GM21786 (cell line): ENCODE results near the gene TAF11L8.
"Not testable (repeated sequence)": the region's sequence is repeated elsewhere in the genome, so short reads cannot be mapped to it uniquely, and the experiment has no call there.

Source experiments
- ATAC-seq: cut with Tn5 transposase; IDR thresholded peaks from one replicate; pipeline ENCODE4 v1.9.1; 2021; ENCODE audit not compliant: unreplicated experiment

TAF11L8 gene

DNA sequence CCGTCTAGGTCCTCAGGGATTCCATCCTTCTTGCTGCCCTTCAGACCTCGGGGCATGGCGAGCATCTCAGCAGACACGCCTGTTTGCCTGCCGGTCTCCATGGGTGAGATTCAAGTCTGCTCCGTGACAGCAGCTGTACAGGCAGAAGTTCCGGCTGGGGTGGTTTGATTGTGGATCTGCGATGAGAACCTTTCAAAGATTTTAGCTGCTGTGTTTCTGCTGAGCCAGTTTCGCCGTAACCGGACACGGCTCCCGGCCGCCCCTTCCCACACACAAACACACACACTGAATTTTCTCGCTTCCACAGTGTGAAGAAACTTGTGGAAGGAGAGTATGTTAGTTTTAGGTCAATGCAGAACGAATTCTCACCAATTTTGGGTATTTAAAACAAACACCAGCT, at the start of gene TAF11L8:
TSS of gene TAF11L8 (minus strand) at position 101 of the 400 bp plus-strand sequence.
- ATAC-seq = not testable (repeated sequence)

DNA sequence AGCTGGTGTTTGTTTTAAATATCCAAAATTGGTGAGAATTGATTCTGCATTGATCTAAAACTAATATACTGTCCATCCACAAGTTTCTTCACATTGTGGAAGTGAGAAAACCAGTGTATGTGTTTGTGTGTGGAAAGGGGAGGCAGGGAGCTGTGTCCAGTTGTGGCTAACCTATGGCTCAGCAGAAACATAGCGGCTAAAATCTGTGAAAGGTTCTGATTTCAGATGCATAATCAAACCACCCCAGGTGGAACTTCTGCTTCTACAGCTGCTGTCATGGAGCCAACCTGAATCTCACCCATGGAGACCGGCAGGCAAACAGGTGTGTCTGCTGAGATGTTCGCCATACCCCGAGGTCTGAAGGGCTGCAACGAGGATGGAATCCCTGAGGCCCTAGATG, 43.4 kb upstream of the TAF11L8 start, which contains the start of gene TAF11L14:
TSS of gene TAF11L14 (plus strand) at position 301 of the 400 bp plus-strand sequence.
- no peak for ATAC-seq

DNA sequence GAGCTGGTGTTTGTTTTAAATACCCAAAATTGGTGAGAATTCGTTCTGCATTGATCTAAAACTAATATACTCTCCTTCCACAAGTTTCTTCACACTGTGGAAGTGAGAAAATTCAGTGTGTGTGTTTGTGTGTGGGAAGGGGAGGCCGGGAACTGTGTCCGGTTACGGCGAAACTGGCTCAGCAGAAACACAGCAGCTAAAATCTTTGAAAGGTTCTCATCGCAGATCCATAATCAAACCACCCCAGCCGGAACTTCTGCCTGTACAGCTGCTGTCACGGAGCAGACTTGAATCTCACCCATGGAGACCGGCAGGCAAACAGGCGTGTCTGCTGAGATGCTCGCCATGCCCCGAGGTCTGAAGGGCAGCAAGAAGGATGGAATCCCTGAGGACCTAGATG, 41.0 kb upstream of the TAF11L8 start, which contains the start of gene TAF11L13:
TSS of gene TAF11L13 (plus strand) at position 301 of the 400 bp plus-strand sequence.
- ATAC-seq = not testable (repeated sequence)

DNA sequence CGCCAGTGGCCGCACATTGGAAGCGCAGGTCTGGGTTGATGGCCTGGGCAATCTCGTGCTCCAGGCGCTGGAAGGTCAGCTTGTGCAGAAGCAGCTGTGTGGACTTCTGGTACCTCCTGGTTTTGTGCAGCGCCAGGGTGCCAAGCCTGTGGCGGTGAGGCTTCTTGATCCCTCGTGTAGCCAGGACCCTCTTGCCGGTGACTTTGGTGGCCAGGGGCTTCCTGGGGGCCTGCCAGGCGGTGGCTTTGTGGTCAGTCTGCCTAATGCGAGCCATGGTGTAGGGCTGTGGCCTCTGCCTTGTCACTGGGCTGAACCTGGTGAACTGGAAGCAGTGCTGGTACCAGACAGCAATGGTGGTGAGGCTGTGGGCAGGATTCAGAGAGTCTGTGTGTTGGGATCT, 34.9 kb upstream of the TAF11L8 start:
- ATAC-seq = no peak

DNA sequence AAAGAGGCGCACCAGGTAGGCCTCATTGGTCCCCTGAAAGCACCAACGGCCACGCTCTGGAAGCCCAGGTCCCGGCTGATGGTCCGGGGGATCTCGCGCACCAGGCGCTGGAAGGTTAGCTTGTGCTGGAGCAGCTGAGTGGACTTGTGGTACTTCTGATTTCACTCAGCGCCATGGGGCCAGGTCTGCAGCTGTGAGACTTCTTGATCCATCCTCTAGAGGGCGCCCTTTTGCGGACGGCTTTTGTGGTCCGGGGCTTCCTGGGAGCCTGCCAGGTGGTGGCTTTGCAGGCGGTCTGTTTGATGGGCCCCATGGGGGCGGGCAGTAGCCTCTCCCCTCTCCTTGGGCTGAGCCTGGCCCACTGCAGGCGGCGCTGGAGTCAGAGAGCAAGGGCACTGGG, 29.9 kb upstream of the TAF11L8 start:
- ATAC-seq = no peak

DNA sequence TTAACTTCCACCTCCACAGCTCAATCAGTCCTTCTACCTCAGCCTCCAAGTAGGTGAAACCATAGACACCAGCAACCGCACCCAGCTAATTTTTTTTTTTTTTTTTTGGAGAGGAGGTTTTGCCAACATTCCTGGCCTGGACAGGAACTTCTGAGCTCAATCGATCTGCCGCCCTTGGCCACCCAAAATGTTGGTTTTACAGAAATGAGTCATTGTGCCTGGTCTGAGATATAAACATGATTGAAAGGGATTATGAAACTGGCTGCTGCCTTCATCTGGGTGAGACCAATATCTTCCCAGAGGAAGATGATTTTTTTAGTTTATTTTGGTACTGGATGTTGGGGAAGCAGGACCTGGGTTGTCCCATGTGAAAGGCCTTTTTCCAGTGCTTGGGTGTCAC, 28.6 kb upstream of the TAF11L8 start:
- ATAC-seq = no peak

DNA sequence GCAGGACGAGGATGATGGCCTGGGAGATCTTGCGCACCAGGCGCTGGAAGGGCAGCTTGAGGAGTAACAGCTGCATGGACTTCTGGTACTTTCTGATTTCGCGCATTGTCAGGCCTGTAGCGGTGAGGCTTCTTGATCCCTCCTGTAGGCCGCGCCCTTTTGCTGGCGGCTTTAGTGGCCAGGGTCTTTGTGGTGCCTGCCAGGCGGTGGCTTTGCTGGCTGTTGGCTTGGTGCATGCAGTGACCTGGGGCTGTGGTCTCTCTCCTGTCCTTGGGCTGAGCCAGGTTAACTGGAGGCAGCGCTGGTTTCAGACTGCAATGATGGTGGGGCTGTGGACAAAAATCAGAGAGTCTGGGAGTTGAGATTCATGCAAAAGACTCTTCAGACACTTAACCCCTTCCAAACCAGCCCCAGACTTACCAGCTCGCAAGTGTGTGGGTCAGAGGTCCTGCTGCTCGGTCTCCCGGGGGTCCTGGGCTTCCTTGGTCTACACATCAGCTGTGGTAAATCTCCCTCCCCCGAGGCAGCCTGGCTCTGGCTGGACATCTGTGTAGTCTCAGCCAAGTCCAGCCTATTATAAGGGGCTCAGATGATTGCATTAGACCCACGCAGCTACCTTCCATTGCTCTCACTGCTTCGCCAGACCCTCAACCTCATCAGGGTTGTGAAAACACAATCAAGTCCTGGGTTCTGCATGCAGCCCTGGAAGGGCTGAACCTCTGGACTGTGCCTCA, 24.3 kb upstream of the TAF11L8 start:
- ATAC-seq = no peak

DNA sequence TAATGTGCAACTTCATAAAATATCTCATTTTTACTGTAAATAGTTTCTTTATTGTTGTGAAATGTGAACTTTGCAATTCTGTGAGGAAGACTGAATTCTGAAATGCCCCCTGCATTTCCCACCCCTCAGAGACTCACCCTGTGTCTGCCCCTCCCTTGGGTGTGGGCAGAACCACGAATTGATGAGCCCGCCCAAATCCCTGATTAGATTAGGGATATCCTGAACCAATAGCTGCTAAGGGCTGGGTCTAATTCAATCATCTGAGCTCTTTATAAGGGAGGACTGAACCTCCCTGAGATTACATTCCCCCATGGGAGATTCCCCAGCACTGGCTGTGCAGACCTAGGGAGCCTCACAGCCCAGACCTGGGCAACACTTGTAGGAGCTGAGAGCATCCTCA, 19.3 kb upstream of the TAF11L8 start, which contains the start of gene TAF11L12:
TSS of gene TAF11L12 (plus strand) at position 301 of the 400 bp plus-strand sequence.
- not testable (repeated sequence) for ATAC-seq

DNA sequence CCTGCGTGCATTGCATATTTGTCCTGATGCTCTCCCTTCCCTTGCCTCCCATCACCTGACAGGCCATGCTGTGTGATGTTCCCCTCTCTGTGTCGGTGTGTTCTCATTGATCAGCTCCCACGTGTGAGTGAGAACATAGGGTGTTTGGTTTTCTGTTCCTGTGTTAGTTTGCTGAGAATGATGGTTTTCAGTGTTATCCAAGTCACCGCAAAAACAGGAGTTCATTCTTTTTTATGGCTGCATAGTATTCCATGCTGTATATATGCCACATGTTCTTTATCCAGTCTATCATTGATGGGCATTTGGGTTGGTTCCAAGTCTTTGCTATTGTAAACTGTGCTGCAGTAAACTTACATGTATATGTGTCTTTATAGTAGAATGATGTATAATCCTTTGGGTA, 16.7 kb upstream of the TAF11L8 start:
- ATAC-seq = not testable (repeated sequence)

DNA sequence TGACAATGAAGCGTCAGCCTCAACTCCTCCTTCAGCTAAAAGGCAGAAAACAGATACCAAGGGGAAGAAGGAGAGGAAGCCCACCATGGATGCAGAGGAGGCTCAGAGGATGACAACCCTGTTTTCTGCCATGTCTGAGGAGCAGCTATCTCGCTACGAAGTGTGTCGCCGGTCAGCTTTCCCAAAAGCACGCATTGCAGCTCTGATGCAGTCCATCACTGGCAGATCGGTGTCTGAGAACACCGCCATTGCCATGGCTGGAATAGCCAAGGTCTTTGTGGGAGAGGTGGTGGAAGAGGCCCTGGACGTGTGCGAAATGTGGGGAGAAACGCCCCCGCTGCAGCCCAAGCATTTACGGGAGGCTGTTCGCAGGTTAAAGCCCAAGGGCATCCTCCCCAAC, 14.2 kb upstream of the TAF11L8 start:
- ATAC-seq = no peak

DNA sequence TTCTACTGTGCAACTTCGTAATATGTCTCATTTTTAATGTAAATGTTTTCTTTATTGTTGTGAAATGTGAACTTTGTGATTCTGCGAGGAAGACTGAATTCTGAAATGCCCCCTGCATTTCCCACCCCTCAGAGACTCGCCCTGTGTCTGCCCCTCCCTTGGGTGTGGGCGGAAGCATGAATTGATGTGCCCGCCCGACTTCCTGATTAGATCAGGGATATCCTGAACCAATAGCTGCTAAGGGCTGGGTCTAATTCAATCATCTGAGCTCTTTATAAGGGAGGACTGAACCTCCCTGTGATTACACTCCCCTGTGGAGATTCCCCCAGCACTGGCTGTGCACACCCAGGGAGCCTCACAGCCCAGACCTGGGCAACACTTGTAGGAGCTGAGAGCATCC, 13.1 kb upstream of the TAF11L8 start, which contains the start of gene TAF11L11:
TSS of gene TAF11L11 (plus strand) at position 304 of the 400 bp plus-strand sequence.
- ATAC-seq = not testable (repeated sequence)

DNA sequence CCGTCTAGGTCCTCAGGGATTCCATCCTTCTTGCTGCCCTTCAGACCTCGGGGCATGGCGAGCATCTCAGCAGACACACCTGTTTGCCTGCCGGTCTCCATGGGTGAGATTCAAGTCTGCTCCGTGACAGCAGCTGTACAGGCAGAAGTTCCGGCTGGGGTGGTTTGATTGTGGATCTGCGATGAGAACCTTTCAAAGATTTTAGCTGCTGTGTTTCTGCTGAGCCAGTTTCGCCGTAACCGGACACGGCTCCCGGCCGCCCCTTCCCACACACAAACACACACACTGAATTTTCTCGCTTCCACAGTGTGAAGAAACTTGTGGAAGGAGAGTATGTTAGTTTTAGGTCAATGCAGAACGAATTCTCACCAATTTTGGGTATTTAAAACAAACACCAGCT, 7.0 kb upstream of the TAF11L8 start, which contains the start of gene TAF11L10:
TSS of gene TAF11L10 (minus strand) at position 101 of the 400 bp plus-strand sequence.
- ATAC-seq = not testable (repeated sequence)

DNA sequence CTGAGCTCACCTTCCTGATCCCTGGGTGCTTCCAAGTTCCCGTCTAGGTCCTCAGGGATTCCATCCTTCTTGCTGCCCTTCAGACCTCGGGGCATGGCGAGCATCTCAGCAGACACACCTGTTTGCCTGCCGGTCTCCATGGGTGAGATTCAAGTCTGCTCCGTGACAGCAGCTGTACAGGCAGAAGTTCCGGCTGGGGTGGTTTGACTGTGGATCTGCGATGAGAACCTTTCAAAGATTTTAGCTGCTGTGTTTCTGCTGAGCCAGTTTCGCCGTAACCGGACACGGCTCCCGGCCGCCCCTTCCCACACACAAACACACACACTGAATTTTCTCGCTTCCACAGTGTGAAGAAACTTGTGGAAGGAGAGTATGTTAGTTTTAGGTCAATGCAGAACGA, 3.5 kb upstream of the TAF11L8 start, which contains the start of gene TAF11L9:
TSS of gene TAF11L9 (minus strand) at position 140 of the 400 bp plus-strand sequence.
- not testable (repeated sequence) for ATAC-seq

DNA sequence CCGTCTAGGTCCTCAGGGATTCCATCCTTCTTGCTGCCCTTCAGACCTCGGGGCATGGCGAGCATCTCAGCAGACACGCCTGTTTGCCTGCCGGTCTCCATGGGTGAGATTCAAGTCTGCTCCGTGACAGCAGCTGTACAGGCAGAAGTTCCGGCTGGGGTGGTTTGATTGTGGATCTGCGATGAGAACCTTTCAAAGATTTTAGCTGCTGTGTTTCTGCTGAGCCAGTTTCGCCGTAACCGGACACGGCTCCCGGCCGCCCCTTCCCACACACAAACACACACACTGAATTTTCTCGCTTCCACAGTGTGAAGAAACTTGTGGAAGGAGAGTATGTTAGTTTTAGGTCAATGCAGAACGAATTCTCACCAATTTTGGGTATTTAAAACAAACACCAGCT, 5.1 kb downstream of the TAF11L8 start, which contains the start of gene TAF11L7:
TSS of gene TAF11L7 (minus strand) at position 101 of the 400 bp plus-strand sequence.
- not testable (repeated sequence) for ATAC-seq
